NCI-H1436 treated with DMSO at 0.1 percent for 48 hours (cell line): ENCODE measurements around the gene SEC22C.
"Not testable (repeated sequence)": the region's sequence is repeated elsewhere in the genome, so short reads cannot be mapped to it uniquely, and the experiment has no call there.

Experiments used
- DNase-seq: peaks from one replicate; lab custom pipeline; 2025; lab: John Stamatoyannopoulos, UW

Gene SEC22C

GRCh38 chr3:42579346-42579745 is 2.4 kb downstream of the SEC22C start:
- not testable (repeated sequence) for DNase-seq

- no peak for DNase-seq
Measured at GRCh38 chr3:42578054-42578453, 3.7 kb downstream of the SEC22C start.

GRCh38 chr3:42575137-42575741 is 6.5 kb downstream of the SEC22C start:
- no peak for DNase-seq

GRCh38 chr3:42572278-42572677 is 9.5 kb downstream of the SEC22C start:
- DNase-seq: no peak

GRCh38 chr3:42569593-42570142 is 12.1 kb downstream of the SEC22C start:
- no peak for DNase-seq

- DNase-seq: no peak
Measured at GRCh38 chr3:42562047-42562907, 19.5 kb downstream of the SEC22C start.

- DNase-seq: no peak
Measured at GRCh38 chr3:42557854-42558253, 23.9 kb downstream of the SEC22C start.

- DNase-seq: not testable (repeated sequence)
Measured at GRCh38 chr3:42556817-42557216, 24.9 kb downstream of the SEC22C start.

GRCh38 chr3:42556089-42556632 is 25.6 kb downstream of the SEC22C start:
- no peak for DNase-seq

- no peak for DNase-seq
Measured at GRCh38 chr3:42552830-42553229, 28.9 kb downstream of the SEC22C start.

GRCh38 chr3:42550250-42550649 is 31.5 kb downstream of the SEC22C start:
- DNase-seq: no peak

GRCh38 chr3:42549131-42549530 is 32.6 kb downstream of the SEC22C start:
- DNase-seq: no peak

GRCh38 chr3:42547401-42547945 is 34.3 kb downstream of the SEC22C start:
- no peak for DNase-seq

GRCh38 chr3:42546691-42547213 is 35.0 kb downstream of the SEC22C start:
- no peak for DNase-seq

- no peak for DNase-seq
Measured at GRCh38 chr3:42545284-42545900, 36.4 kb downstream of the SEC22C start.

- DNase-seq: no peak
Measured at GRCh38 chr3:42544492-42545283, 37.1 kb downstream of the SEC22C start.

- DNase-seq: no peak
Measured at GRCh38 chr3:42541079-42541478, 40.7 kb downstream of the SEC22C start.

GRCh38 chr3:42539871-42540714 is 41.7 kb downstream of the SEC22C start:
- DNase-seq: no peak

- DNase-seq: no peak
Measured at GRCh38 chr3:42537350-42537749, 44.4 kb downstream of the SEC22C start.
